ENCODE data around the gene TMEM126B. TPM values are rescaled to one million over a fixed set of nuclear protein-coding genes. Genes with fewer than 3 reads are reported as not detected.

The TMEM126B gene
- total and polyA plus RNA-seq, 2 of the 13 experiments (the other 11 are each of a cell fraction or from before 2014, with no cell fraction given) = 33.6 to 54.8 TPM

GRCh38 chr11:85647604-85648299, 19.4 kb downstream of the TMEM126B start, which contains the start of gene TMEM126A (continued):
- TF ChIP-seq NFKBIZ (CRISPR knock-in tag; IDR thresholded peaks at IDR 0.05) = 0 out of 2 replicates have a peak, but pooled peaks have one; percentile 66
- TF ChIP-seq ZSCAN12 (CRISPR knock-in tag; IDR thresholded peaks at IDR 0.05) = no peak
- 0 out of 2 replicates have a peak, but pooled peaks have one; percentile 35 for TF ChIP-seq ZNF616 (CRISPR knock-in tag; IDR thresholded peaks at IDR 0.05; ENCODE audit: low read depth)
- no peak for TF ChIP-seq ZNF484 (CRISPR knock-in tag; IDR thresholded peaks at IDR 0.05; ENCODE audit: borderline replicate concordance, low read depth)
- no peak for TF ChIP-seq GZF1 (CRISPR knock-in tag; IDR thresholded peaks at IDR 0.05)
- no peak for TF ChIP-seq KLF13 (CRISPR knock-in tag; IDR thresholded peaks at IDR 0.05)
- no peak for TF ChIP-seq PCBP1 (IDR thresholded peaks at IDR 0.05; ENCODE audit: borderline replicate concordance, low read depth, low read length)
- no peak for TF ChIP-seq EZH2 (conservative IDR thresholded peaks at IDR 0.05; ENCODE audit: low read depth, low read length)
- peak; percentile 93 for TF ChIP-seq ZMYM4 (CRISPR knock-in tag; IDR thresholded peaks at IDR 0.05)
- peak; percentile 83; the same call in 1 of the 2 replicates for TF ChIP-seq HNF1B (CRISPR knock-in tag; IDR thresholded peaks at IDR 0.05)
- no peak for TF ChIP-seq ZNF280D (CRISPR knock-in tag; IDR thresholded peaks at IDR 0.05)
- peak; percentile 61; the same call in 1 of the 2 replicates for TF ChIP-seq TARDBP (CRISPR knock-in tag; IDR thresholded peaks at IDR 0.05)
- TF ChIP-seq ATM (IDR thresholded peaks at IDR 0.05; ENCODE audit: borderline replicate concordance) = no peak
- no peak for TF ChIP-seq USF2 (IDR thresholded peaks at IDR 0.05; ENCODE audit: low read depth, low read length)
- 0 out of 2 replicates have a peak, but pooled peaks have one; percentile 45 for TF ChIP-seq USF2 (CRISPR knock-in tag; IDR thresholded peaks at IDR 0.05; ENCODE audit: borderline replicate concordance)
- no peak for TF ChIP-seq ISX (CRISPR knock-in tag; conservative IDR thresholded peaks at IDR 0.05)
- TF ChIP-seq PHB2 (IDR thresholded peaks at IDR 0.05; ENCODE audit: partially characterized antibody) = no peak
- peak; percentile 86 for TF ChIP-seq NFYB (CRISPR knock-in tag; IDR thresholded peaks at IDR 0.05)
- no peak for TF ChIP-seq THYN1 (CRISPR knock-in tag; IDR thresholded peaks at IDR 0.05; ENCODE audit: borderline replicate concordance, low read depth)
- TF ChIP-seq HDAC2 (CRISPR knock-in tag; IDR thresholded peaks at IDR 0.05) = peak; percentile 74
- peak; percentile 70 for TF ChIP-seq ATF7-NPFF (CRISPR knock-in tag; IDR thresholded peaks at IDR 0.05; ENCODE audit: low read depth)
- TF ChIP-seq ZNF333 (CRISPR knock-in tag; IDR thresholded peaks at IDR 0.05; ENCODE audit: borderline replicate concordance) = no peak
- no peak for TF ChIP-seq HNF4A (CRISPR knock-in tag; IDR thresholded peaks at IDR 0.05)
- no peak for TF ChIP-seq TBP (CRISPR knock-in tag; IDR thresholded peaks at IDR 0.05)
